AG09309 (cell line): ENCODE results near the gene PKN2.
"Not testable (repeated sequence)": the region's sequence is repeated elsewhere in the genome, so short reads cannot be mapped to it uniquely, and the experiment has no call there.

Experiments
- DNase-seq: peaks from one replicate; pipeline ENCODE4 v3.0.0-alpha.2; 2010; ENCODE audit warnings: low read depth
- H3K4me3 ChIP-seq: 2 replicates; pipeline ENCODE4 v1.5.1; 2011; ENCODE audit warnings: mild to moderate bottlenecking, low read depth, low read length, moderate library complexity; ENCODE audit not compliant: control insufficient read depth
- CTCF ChIP-seq: IDR thresholded peaks from 2 replicates; pipeline ENCODE4 v1.5.1; 2011; ENCODE audit warnings: mild to moderate bottlenecking, low read depth, low read length, inconsistent platforms; ENCODE audit not compliant: insufficient read depth, control insufficient read depth; ENCODE audit errors: missing control alignments

Gene PKN2

GRCh38 chr1:88867743-88868521 is 183.9 kb downstream of the PKN2 start:
- no peak for TF ChIP-seq CTCF
- DNase-seq = peak; percentile 83

GRCh38 chr1:88869644-88870043 is 185.6 kb downstream of the PKN2 start:
- DNase-seq = not testable (repeated sequence)

More at GRCh38 chr1:88867743-88868521, 183.9 kb downstream of the PKN2 start:
- no peak overlapping the region for H3K4me3 ChIP-seq

GRCh38 chr1:88873737-88874349 is 189.8 kb downstream of the PKN2 start:
- no peak for TF ChIP-seq CTCF
- no peak for DNase-seq
- no peak overlapping the region for H3K4me3 ChIP-seq

More at GRCh38 chr1:88869644-88870043, 185.6 kb downstream of the PKN2 start:
- H3K4me3 ChIP-seq = not testable (repeated sequence)

- no peak for DNase-seq
- no peak overlapping the region for H3K4me3 ChIP-seq
- TF ChIP-seq CTCF = no peak
These were observed 191.5 kb downstream of the PKN2 start for GRCh38 chr1:88875595-88875994.

DNA sequence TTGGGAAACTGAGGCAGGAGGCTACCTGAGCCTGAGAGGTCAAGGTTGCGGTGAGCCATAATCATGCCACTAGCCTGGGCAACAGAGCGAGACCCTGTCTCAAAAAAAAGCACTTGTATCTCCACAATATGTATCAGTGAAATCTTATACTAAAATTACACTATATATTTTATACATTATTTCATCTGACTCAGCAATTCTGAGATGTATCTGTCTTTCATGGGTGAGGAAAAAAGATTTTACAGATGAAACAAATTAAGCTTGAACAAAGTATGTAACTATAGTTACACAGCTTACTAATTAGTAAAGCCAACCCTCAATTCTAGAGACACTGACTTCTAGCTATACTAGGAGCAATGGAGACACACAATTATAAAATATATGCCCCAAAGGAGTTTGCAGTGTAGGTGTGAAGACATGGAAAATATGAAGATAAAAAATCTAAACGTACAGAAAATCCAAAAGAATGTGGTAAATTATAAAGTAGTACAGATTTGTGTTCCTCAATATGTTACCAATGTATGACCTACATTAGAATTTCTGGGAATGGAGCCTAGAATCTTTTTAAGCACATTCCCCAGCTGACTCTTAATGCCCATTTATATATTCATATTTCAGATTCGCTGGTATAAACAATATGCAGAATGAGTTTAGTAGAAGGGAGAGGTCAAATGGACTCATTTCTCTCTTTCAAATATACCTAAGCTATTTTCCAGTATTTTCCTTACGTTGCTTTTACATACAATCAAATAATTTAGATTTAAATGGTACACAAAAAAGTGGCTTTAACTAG is 192.7 kb downstream of the PKN2 start:
- H3K4me3 ChIP-seq = no peak overlapping the region
- TF ChIP-seq CTCF = no peak
- DNase-seq = no peak

DNA sequence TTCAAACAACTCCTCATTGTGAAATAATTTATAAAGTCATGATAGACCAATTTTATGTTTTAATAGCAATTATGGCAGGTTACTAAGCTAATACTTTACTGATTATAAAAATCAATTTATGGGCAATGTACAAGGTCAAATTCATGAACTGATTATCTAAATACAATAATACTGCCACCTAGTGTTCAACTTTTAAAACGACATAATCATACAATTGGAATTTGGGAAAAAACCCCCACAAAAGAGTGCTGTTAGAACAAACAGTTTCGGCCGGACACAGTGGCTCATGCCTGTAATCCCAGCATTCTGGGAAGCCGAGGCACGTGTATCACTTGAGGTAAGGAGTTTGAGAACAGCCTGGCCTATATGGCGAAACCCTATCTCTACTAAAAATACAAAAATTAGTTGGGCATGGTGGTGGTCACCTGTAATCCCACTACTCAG is 193.3 kb downstream of the PKN2 start:
- peak; percentile 27 for TF ChIP-seq CTCF
- no peak for DNase-seq
- H3K4me3 ChIP-seq = no peak overlapping the region
